ENCODE results near the gene RGN.
"Not testable (repeated sequence)": the region's sequence is repeated elsewhere in the genome, so short reads cannot be mapped to it uniquely, and the experiment has no call there.

Gene RGN

DNA sequence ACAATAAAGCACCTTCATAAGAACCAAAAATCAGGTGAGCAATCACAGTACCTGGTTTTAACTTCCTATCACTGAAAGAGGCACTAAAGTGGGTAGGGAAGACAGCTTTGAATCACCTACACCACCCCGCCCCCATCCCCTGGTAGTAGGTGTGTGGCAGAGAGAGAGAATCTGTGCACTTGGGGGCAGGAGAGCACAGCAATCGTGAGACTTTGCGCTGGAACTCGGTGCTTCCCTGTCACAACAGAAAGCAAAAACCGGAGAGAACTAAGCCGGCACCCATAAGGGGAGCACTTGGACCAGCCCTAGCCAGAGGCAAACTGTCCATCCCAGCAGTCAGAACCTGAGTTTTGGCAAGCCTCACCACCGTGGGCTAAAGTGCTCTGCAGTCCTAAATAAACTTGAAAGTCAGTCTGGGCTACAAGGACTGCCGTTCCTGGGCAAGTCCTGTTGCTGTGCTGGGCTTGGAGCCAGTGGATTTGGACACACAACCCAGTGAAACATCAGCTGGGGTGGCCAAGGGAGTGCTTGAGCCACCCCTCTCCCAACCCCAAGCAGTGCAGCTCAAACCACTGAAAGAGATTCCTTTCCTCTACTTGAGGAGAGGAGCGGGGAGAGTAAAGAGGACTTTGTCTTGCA, 34.2 kb downstream of the RGN start:
- H3K4me3 ChIP-seq (ENCODE audit: low read depth, low read length): no peak overlapping the region
- no peak for DNase-seq (ENCODE audit: low read depth)

DNA sequence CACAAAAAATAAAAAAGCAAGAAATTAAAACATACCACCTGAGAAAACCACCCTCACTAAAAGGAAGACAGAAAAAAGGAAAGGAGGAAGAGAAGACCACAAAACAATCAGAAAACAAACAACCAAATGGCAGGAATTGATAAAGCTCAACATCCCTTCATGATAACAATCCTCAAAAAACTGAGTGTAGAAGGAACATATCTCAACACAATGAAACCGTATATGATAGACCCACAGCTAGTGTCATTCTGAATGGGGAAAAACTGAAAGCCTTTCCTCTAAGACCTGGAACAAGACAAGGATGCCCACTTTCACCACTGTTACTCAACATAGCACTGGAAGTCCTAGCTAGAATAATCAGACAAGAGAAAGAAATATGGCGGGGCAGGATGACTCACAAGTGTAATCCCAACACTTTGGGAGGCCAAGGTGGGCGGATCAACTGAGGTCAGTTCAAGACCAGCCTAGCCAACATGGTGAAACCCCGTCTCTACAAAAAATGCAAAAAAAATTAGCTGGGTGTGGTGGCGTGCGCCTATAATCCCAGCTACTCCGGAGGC, 38.4 kb downstream of the RGN start:
- DNase-seq (ENCODE audit: low read depth); H3K4me3 ChIP-seq (ENCODE audit: low read depth, low read length): not testable (repeated sequence)

- not testable (repeated sequence) for H3K4me3 ChIP-seq (ENCODE audit: low read depth, low read length); DNase-seq (ENCODE audit: low read depth)
Measured at GRCh38 chrX:47124466-47124865, 46.2 kb downstream of the RGN start.

DNA sequence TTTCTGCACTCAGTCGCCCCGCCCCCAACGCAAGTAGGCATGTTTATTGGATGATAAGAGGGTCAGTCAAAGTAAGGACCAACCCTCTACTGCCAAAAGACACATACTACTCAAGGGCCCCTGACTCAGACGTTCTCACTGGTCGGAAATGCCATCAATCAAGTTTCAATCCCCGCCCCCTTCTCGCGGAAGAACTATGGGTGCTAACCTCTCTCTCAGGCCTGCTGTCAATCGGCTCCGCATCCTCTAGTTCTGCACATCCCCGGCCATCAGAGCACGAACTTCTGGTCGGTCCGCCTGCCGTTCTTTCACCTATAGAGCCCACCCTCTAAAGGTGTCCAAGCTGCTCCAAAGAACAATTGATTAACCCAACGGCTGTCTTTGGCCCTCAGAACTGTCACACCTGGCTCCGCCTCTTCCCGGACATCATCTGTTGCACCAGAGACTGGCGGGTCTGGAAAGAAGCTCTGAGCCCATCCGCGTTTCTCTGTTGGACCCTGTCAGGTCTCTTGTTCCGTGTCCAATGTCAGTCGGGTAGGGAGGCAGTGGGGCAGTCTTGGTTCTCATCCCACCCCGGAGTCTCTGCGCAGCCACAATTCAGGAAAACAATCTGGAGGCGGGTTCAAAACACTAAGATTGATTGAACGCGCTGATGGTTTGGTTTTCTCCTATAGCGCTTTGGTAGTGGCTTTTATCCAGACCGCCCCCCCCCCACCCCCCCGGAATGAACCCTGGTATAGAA, 51.1 kb downstream of the RGN start:
- peak overlapping the region; percentile 59 for H3K4me3 ChIP-seq (ENCODE audit: low read depth, low read length)
- DNase-seq (ENCODE audit: low read depth): peak; percentile 86

- peak overlapping the region; percentile 59 for H3K4me3 ChIP-seq (ENCODE audit: low read depth, low read length)
- DNase-seq (ENCODE audit: low read depth): no peak
Measured at GRCh38 chrX:47129899-47130358, 51.7 kb downstream of the RGN start.

GRCh38 chrX:47133493-47133892, 55.2 kb downstream of the RGN start:
- no peak for DNase-seq (ENCODE audit: low read depth)
- no peak overlapping the region for H3K4me3 ChIP-seq (ENCODE audit: low read depth, low read length)

- H3K4me3 ChIP-seq (ENCODE audit: low read depth, low read length); DNase-seq (ENCODE audit: low read depth): not testable (repeated sequence)
Measured at GRCh38 chrX:47135650-47136049, 57.4 kb downstream of the RGN start.

GRCh38 chrX:47138171-47138570, 59.9 kb downstream of the RGN start:
- no peak overlapping the region for H3K4me3 ChIP-seq (ENCODE audit: low read depth, low read length)
- no peak for DNase-seq (ENCODE audit: low read depth)

Data from skeletal muscle cell (primary cell).